ENCODE data around the gene SIRT2. TPM values are rescaled to one million over a fixed set of nuclear protein-coding genes. Genes with fewer than 3 reads are reported as not detected.

SIRT2 gene
- total and polyA plus RNA-seq, 2 of the 13 experiments (the other 11 are each of a cell fraction or from before 2014, with no cell fraction given): 22.3 to 26.1 TPM

DNA sequence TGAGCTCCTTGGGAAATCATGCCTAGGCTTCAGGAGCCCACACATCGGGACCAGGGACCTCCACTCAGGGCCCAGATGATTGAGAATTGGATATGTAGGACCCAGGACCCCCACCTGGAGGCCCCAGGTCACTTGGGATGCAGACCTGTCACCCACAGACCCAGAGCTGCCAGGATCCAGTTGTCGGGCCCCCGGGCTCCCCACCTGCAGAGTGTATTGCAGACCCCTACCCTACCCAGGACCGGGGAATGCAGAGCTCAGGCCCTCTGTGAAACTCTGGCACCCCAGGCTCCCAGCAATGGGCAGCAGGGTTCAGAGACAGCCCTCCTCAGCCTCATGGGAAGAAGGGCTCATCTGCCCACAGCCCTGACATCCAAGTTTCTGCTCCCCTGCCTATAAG lies 6.2 kb upstream of the SIRT2 start:
- Histone ChIP-seq H4K20me1 (ENCODE audit: insufficient read depth, low read length) (no peaks in the 10 kb centered on the region), H3K9me3 (ENCODE audit: low read length) (no peaks in the 10 kb centered on the region), H3K4me1 (ENCODE audit: insufficient read depth, low read length) (peaks cover 21% of the 10 kb centered on the region), H3K79me2 (ENCODE audit: insufficient read depth, low read length) (peaks cover 1% of the 10 kb centered on the region), H3K4me2 (ENCODE audit: low read depth, low read length) (no peak overlapping the region), H3K27ac (ENCODE audit: extremely low read length, insufficient read depth, low read length) (no peak overlapping the region), H3K4me3 (replicated peaks in 1 of 3; ENCODE audit: insufficient read depth in 1 of 3, low read depth in 2 of 3, low read length in 3 of 3) (no peak overlapping the region), H2AFZ (ENCODE audit: low read length) (no peak overlapping the region), H3K27me3 (ENCODE audit: control insufficient read depth in 1 of 2, insufficient read depth in 2 of 2, low read length in 2 of 2) (no peaks in the 10 kb centered on the region), H3K36me3 (replicated peaks in 1 of 2; ENCODE audit: control insufficient read depth in 1 of 2, insufficient read depth in 2 of 2, low read length in 2 of 2) (peaks cover 4 to 12% of the 10 kb centered on the region in 2 experiments; a peak in 3 of 5 replicates), H3K9ac (ENCODE audit: insufficient read depth, low read depth, low read length) (no peak overlapping the region)
- TF ChIP-seq, protein P1, sequence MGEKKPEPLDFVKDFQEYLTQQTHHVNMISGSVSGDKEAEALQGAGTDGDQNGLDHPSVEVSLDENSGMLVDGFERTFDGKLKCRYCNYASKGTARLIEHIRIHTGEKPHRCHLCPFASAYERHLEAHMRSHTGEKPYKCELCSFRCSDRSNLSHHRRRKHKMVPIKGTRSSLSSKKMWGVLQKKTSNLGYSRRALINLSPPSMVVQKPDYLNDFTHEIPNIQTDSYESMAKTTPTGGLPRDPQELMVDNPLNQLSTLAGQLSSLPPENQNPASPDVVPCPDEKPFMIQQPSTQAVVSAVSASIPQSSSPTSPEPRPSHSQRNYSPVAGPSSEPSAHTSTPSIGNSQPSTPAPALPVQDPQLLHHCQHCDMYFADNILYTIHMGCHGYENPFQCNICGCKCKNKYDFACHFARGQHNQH (CRISPR knock-in tag; IDR thresholded peaks at IDR 0.05): no peak
- no peak for TF ChIP-seq RCOR2 (CRISPR knock-in tag; IDR thresholded peaks at IDR 0.05)
- no peak for TF ChIP-seq ZNF709 (CRISPR knock-in tag; IDR thresholded peaks at IDR 0.05)
- TF ChIP-seq MBNL3 (CRISPR knock-in tag; conservative IDR thresholded peaks at IDR 0.05): no peak
- TF ChIP-seq, protein P2, sequence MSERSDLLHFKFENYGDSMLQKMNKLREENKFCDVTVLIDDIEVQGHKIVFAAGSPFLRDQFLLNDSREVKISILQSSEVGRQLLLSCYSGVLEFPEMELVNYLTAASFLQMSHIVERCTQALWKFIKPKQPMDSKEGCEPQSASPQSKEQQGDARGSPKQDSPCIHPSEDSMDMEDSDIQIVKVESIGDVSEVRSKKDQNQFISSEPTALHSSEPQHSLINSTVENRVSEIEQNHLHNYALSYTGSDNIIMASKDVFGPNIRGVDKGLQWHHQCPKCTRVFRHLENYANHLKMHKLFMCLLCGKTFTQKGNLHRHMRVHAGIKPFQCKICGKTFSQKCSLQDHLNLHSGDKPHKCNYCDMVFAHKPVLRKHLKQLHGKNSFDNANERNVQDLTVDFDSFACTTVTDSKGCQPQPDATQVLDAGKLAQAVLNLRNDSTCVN (CRISPR knock-in tag; IDR thresholded peaks at IDR 0.05; ENCODE audit: borderline replicate concordance): no peak
- TF ChIP-seq KLF11 (CRISPR knock-in tag; IDR thresholded peaks at IDR 0.05): no peak
- no peak for TF ChIP-seq MAZ (IDR thresholded peaks at IDR 0.05; ENCODE audit: borderline replicate concordance, low read depth, low read length)
- TF ChIP-seq MAZ (CRISPR knock-in tag; IDR thresholded peaks at IDR 0.05; ENCODE audit: low read depth): no peak
- TF ChIP-seq SIN3B (IDR thresholded peaks at IDR 0.05; ENCODE audit: low read length): no peak
- no peak for TF ChIP-seq ZNF101 (CRISPR knock-in tag; IDR thresholded peaks at IDR 0.05; ENCODE audit: borderline replicate concordance, low read depth)
- TF ChIP-seq, protein P3, sequence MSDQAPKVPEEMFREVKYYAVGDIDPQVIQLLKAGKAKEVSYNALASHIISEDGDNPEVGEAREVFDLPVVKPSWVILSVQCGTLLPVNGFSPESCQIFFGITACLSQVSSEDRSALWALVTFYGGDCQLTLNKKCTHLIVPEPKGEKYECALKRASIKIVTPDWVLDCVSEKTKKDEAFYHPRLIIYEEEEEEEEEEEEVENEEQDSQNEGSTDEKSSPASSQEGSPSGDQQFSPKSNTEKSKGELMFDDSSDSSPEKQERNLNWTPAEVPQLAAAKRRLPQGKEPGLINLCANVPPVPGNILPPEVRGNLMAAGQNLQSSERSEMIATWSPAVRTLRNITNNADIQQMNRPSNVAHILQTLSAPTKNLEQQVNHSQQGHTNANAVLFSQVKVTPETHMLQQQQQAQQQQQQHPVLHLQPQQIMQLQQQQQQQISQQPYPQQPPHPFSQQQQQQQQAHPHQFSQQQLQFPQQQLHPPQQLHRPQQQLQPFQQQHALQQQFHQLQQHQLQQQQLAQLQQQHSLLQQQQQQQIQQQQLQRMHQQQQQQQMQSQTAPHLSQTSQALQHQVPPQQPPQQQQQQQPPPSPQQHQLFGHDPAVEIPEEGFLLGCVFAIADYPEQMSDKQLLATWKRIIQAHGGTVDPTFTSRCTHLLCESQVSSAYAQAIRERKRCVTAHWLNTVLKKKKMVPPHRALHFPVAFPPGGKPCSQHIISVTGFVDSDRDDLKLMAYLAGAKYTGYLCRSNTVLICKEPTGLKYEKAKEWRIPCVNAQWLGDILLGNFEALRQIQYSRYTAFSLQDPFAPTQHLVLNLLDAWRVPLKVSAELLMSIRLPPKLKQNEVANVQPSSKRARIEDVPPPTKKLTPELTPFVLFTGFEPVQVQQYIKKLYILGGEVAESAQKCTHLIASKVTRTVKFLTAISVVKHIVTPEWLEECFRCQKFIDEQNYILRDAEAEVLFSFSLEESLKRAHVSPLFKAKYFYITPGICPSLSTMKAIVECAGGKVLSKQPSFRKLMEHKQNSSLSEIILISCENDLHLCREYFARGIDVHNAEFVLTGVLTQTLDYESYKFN (CRISPR knock-in tag; conservative IDR thresholded peaks at IDR 0.05): no peak
- TF ChIP-seq, protein P4, sequence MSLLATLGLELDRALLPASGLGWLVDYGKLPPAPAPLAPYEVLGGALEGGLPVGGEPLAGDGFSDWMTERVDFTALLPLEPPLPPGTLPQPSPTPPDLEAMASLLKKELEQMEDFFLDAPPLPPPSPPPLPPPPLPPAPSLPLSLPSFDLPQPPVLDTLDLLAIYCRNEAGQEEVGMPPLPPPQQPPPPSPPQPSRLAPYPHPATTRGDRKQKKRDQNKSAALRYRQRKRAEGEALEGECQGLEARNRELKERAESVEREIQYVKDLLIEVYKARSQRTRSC (CRISPR knock-in tag; IDR thresholded peaks at IDR 0.05; ENCODE audit: low read depth): no peak
- no peak for TF ChIP-seq GABPB1 (CRISPR knock-in tag; IDR thresholded peaks at IDR 0.05)
- no peak for TF ChIP-seq ATRX (CRISPR knock-in tag; IDR thresholded peaks at IDR 0.05; ENCODE audit: borderline replicate concordance)
- TF ChIP-seq ELF4 (CRISPR knock-in tag; IDR thresholded peaks at IDR 0.05; ENCODE audit: borderline replicate concordance): no peak
- TF ChIP-seq KDM5A (IDR thresholded peaks at IDR 0.05; ENCODE audit: borderline replicate concordance, low read length): no peak
- no peak for TF ChIP-seq FOXM1 (CRISPR knock-in tag; IDR thresholded peaks at IDR 0.05)
- no peak for TF ChIP-seq IRX3 (CRISPR knock-in tag; IDR thresholded peaks at IDR 0.05; ENCODE audit: borderline replicate concordance, low read depth)
- CTCF ChIA-PET (ENCODE audit: low intra/inter-chr PET ratio, low total read pairs): no interaction called here
- in situ Hi-C loops (cut with HindIII; ENCODE audit: extremely low pct_ligation_motif_present, low pct_unique_long_range_greater_than_20kb) (loop anchor here (25.0 kb wide), 1 partner anchor 168 kb away; the partner anchor contains the start of gene CAPN12), intact Hi-C loops (cut with micrococcal nuclease; ENCODE audit: unreplicated experiment) (no loop called here)
- BruUV-seq (replicated peaks): no TSS peak
- FAIRE-seq: no peak
- 100% methylated on average over 3 of the region's 4 CpGs for whole genome bisulfite sequencing (ENCODE audit: low lambda C conversion rate)
- POLR2A ChIA-PET: interaction anchor here (0.6 to 1.2 kb wide), 3 partner anchors 12 to 36 kb away, joined by 3 to 4 read pairs (median 4); partner anchors contain the start of genes MRPS12 and SARS2
- DNase-seq (ENCODE audit: low spot score): no peak
- ATAC-seq: no peak

All from HepG2 (cell line).